Astrocyte of the hippocampus (primary cell): Measurements from ENCODE around the gene FAM135A.
A peak's percentile ranks its signal among the peaks of the same experiment; 100 is the strongest.
"Not testable (repeated sequence)": the region's sequence is repeated elsewhere in the genome, so short reads cannot be mapped to it uniquely, and the experiment has no call there.

ENCODE experiments used
- DNase-seq: peaks from one replicate; pipeline ENCODE4 v3.0.0; 2011; ENCODE audit warnings: low read depth, low spot score

Gene FAM135A

GRCh38 chr6:70396796-70397729 is 16.2 kb upstream of the FAM135A start:
- no peak for DNase-seq

- DNase-seq, result peak; percentile 73
Observed at GRCh38 chr6:70398783-70399728, 14.3 kb upstream of the FAM135A start.

- no peak for DNase-seq
Observed at GRCh38 chr6:70404658-70405057, 8.7 kb upstream of the FAM135A start.

GRCh38 chr6:70409216-70409615 is 4.1 kb upstream of the FAM135A start:
- DNase-seq, result no peak

GRCh38 chr6:70411542-70412251 is 1.6 kb upstream of the FAM135A start:
- DNase-seq, result no peak

GRCh38 chr6:70412252-70413113 is 825 bp upstream of the FAM135A start:
- DNase-seq, result no peak

GRCh38 chr6:70413992-70414494 is 735 bp downstream of the FAM135A start:
- DNase-seq, result peak; percentile 50

GRCh38 chr6:70414813-70415212 is 1.5 kb downstream of the FAM135A start:
- DNase-seq, result no peak

- no peak for DNase-seq
Observed at GRCh38 chr6:70415247-70415646, 1.9 kb downstream of the FAM135A start.

- DNase-seq, result no peak
Observed at GRCh38 chr6:70415660-70416059, 2.4 kb downstream of the FAM135A start.

- DNase-seq, result no peak
Observed at GRCh38 chr6:70421509-70421908, 8.2 kb downstream of the FAM135A start.

- no peak for DNase-seq
Observed at GRCh38 chr6:70423189-70424134, 10.2 kb downstream of the FAM135A start.

- no peak for DNase-seq
Observed at GRCh38 chr6:70424291-70424690, 11.0 kb downstream of the FAM135A start.

GRCh38 chr6:70436320-70436719 is 23.0 kb downstream of the FAM135A start:
- DNase-seq, result no peak

GRCh38 chr6:70445001-70445400 is 31.7 kb downstream of the FAM135A start:
- no peak for DNase-seq

- not testable (repeated sequence) for DNase-seq
Observed at GRCh38 chr6:70447343-70448070, 34.2 kb downstream of the FAM135A start.

GRCh38 chr6:70453899-70454298 is 40.6 kb downstream of the FAM135A start:
- DNase-seq, result not testable (repeated sequence)

- no peak for DNase-seq
Observed at GRCh38 chr6:70456735-70457134, 43.4 kb downstream of the FAM135A start.

GRCh38 chr6:70459235-70459634 is 45.9 kb downstream of the FAM135A start:
- no peak for DNase-seq
